Neuronal stem cell (in vitro differentiated cells): ENCODE data around the gene GPD1.

ENCODE experiments used
- DNase-seq: peaks from one replicate; pipeline ENCODE4 v3.0.0-alpha.2; 2013; ENCODE audit warnings: low spot score
- H2AFZ ChIP-seq: one replicate; pipeline ENCODE4 v1.6.1; 2013; ENCODE audit warnings: mild to moderate bottlenecking, low read length, inconsistent platforms
- H2AK5ac ChIP-seq: 2 replicates; pipeline ENCODE4 v1.6.1; 2013; ENCODE audit warnings: low read depth, mild to moderate bottlenecking, inconsistent platforms, low read length, moderate library complexity, mixed read lengths
- H2BK120ac ChIP-seq: 2 replicates; pipeline ENCODE4 v1.6.1; 2013; ENCODE audit warnings: low read depth, mild to moderate bottlenecking, inconsistent platforms, low read length, moderate library complexity, mixed read lengths
- H2BK12ac ChIP-seq: one replicate; pipeline ENCODE4 v1.6.1; 2013; ENCODE audit warnings: low read length, inconsistent platforms
- H2BK15ac ChIP-seq: 2 replicates; pipeline ENCODE4 v1.6.1; 2013; ENCODE audit warnings: mild to moderate bottlenecking, low read length, inconsistent platforms, mixed read lengths
- H2BK5ac ChIP-seq: one replicate; pipeline ENCODE4 v1.6.1; 2013; ENCODE audit warnings: inconsistent platforms, mild to moderate bottlenecking, low read length, moderate library complexity
- H3K14ac ChIP-seq: one replicate; pipeline ENCODE4 v1.6.1; 2013; ENCODE audit warnings: low read length, inconsistent platforms
- H3K18ac ChIP-seq: 2 replicates; pipeline ENCODE4 v1.6.1; 2013; ENCODE audit warnings: low read length, inconsistent platforms
- H3K23ac ChIP-seq: 2 replicates; pipeline ENCODE4 v1.6.1; 2013; ENCODE audit warnings: low read depth, mild to moderate bottlenecking, mixed read lengths, low read length, inconsistent platforms; ENCODE audit not compliant: poor library complexity
- H3K27ac ChIP-seq: replicated peaks from 3 replicates; pipeline ENCODE4 v1.5.1; 2013; ENCODE audit warnings: low read length, inconsistent platforms
- H3K27me3 ChIP-seq, 3 experiments: 2 replicates each; pipeline ENCODE4 v1.6.1; 2013; ENCODE audit warnings: low read length in 3 of 3, mild to moderate bottlenecking in 2 of 3, inconsistent platforms in 1 of 3, low read depth in 1 of 3, mixed read lengths in 1 of 3, moderate library complexity in 1 of 3; ENCODE audit not compliant: control insufficient read depth in 3 of 3, insufficient read depth in 3 of 3
- H3K36me3 ChIP-seq, 2 donors: replicated peaks in 1 of 2; 2 replicates each; pipeline ENCODE4 v1.6.1; 2013; ENCODE audit warnings: low read length in 2 of 2; ENCODE audit not compliant: control insufficient read depth in 2 of 2, insufficient read depth in 2 of 2
- H3K4ac ChIP-seq: 2 replicates; pipeline ENCODE4 v1.6.1; 2013; ENCODE audit warnings: inconsistent platforms, mild to moderate bottlenecking, low read length, moderate library complexity
- H3K4me1 ChIP-seq, 2 donors: 1 replicate in 1 of 2; 2 replicates in 1 of 2; pipeline ENCODE4 v1.6.1; 2013; ENCODE audit warnings: low read length in 2 of 2, low read depth in 1 of 2; ENCODE audit not compliant: control insufficient read depth in 2 of 2, insufficient read depth in 1 of 2
- H3K4me2 ChIP-seq: one replicate; pipeline ENCODE4 v1.6.1; 2013; ENCODE audit warnings: mild to moderate bottlenecking, low read length, inconsistent platforms; ENCODE audit not compliant: insufficient read depth, poor library complexity, severe bottlenecking
- H3K4me3 ChIP-seq, 2 donors: 2 replicates each; pipeline ENCODE4 v1.5.1; 2013; ENCODE audit warnings: low read length in 2 of 2, mild to moderate bottlenecking in 2 of 2, inconsistent platforms in 1 of 2, moderate library complexity in 1 of 2
- H3K79me1 ChIP-seq: one replicate; pipeline ENCODE4 v1.6.1; 2013; ENCODE audit warnings: low read depth, mild to moderate bottlenecking, inconsistent platforms, low read length, moderate library complexity
- H3K9ac ChIP-seq: one replicate; pipeline ENCODE4 v1.6.1; 2013; ENCODE audit warnings: mild to moderate bottlenecking, low read depth, low read length, inconsistent platforms; ENCODE audit not compliant: poor library complexity
- H3K9me3 ChIP-seq, 2 donors: replicated peaks in 1 of 2; 2 replicates each; pipeline versions ENCODE3 to v1.6.1; 2013; ENCODE audit warnings: low read length in 2 of 2, mild to moderate bottlenecking in 2 of 2, inconsistent platforms in 1 of 2, low read depth in 1 of 2, mixed read lengths in 1 of 2, moderate library complexity in 1 of 2; ENCODE audit not compliant: control insufficient read depth in 2 of 2, insufficient read depth in 1 of 2
- H4K8ac ChIP-seq: one replicate; pipeline ENCODE4 v1.6.1; 2013; ENCODE audit warnings: low read depth, mild to moderate bottlenecking, inconsistent platforms, low read length, moderate library complexity
- H4K91ac ChIP-seq: one replicate; pipeline ENCODE4 v1.6.1; 2013; ENCODE audit warnings: low read length, low read depth, mild to moderate bottlenecking, inconsistent platforms; ENCODE audit not compliant: poor library complexity
- WGBS, 2 donors: extraction: QIAGEN DNeasy Blood & Tissue Kit; methylation state at CpG; one replicate each; pipeline ENCODE4 v1.1.7; 2013; ENCODE audit warnings: missing lambda C conversion rate in 2 of 2, mixed read lengths in 1 of 2; ENCODE audit not compliant: insufficient read length in 2 of 2, insufficient replicate concordance in 1 of 2; ENCODE audit errors: extremely low coverage in 2 of 2; 5-methylcytosine and 5-hydroxymethylcytosine counted together

The GPD1 gene

DNA sequence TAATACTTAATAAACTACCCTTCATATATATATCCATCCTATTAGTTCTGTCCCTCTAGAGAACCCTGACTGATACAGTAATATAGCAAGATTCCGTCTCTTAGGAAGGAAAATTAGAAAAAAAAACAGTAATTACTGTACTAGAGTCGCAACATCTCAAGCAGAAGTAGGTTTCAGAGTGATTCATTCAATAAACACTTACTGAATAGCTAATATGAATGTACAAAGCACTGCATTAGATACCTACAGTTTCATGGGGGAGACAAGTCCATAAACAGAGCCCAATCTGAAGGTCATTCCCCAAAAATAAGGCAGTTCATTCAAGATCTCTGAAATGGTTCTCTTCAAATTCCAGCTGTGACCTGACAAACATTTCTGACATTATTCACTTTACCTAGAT, 53.5 kb downstream of the GPD1 start:
- Histone ChIP-seq H3K36me3 (peaks cover 3 to 41% of the 10 kb centered on the region in 2 donors), H2AFZ (no peak overlapping the region), H2BK12ac (no peak overlapping the region), H2BK5ac (no peak overlapping the region), H4K91ac (no peak overlapping the region), H3K18ac (no peak overlapping the region), H3K9me3 (peaks cover 0 to 4% of the 10 kb centered on the region in 2 donors), H4K8ac (no peak overlapping the region), H2BK120ac (no peak overlapping the region), H3K4me2 (no peak overlapping the region), H3K4ac (no peak overlapping the region), H2BK15ac (no peak overlapping the region), H3K4me1 (no peaks in the 10 kb centered on the region), H3K27me3 (no peaks in the 10 kb centered on the region), H3K14ac (no peak overlapping the region), H3K79me1 (no peaks in the 10 kb centered on the region), H3K23ac (no peak overlapping the region), H2AK5ac (no peak overlapping the region), H3K4me3 (no peak overlapping the region), H3K27ac (no peak overlapping the region), H3K9ac (no peak overlapping the region)
- no peak for DNase-seq
- WGBS, 2 donors = no CpG with 5 or more reads among the region's 2 CpGs

DNA sequence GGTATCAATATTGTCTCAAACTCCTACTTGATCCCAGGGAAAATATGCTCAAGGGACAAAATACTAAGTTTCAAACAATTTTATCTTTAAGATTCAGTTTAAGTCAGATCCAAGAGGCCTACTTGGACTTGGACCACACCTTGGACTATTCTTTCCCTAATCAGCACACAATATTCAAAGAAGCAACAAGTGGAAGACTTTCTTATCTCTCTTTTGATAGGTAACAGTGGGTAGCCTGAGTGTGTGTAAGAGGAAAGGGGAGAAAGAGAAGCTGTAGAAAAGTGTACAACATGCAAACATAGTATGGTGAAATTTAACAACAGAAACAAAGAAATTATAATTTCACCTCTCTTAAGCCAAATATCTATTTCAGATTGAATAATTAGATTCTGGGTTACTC, 56.8 kb downstream of the GPD1 start:
- Histone ChIP-seq H2AFZ (no peak overlapping the region), H3K9me3 (peaks cover 0 to 4% of the 10 kb centered on the region in 2 donors), H3K4me1 (no peaks in the 10 kb centered on the region), H2BK12ac (no peak overlapping the region), H3K18ac (no peak overlapping the region), H3K4me2 (no peak overlapping the region), H3K14ac (no peak overlapping the region), H3K79me1 (no peaks in the 10 kb centered on the region), H3K4ac (no peak overlapping the region), H3K27ac (no peak overlapping the region), H4K8ac (no peak overlapping the region), H2BK15ac (no peak overlapping the region), H3K27me3 (no peaks in the 10 kb centered on the region), H3K9ac (no peak overlapping the region), H4K91ac (no peak overlapping the region), H3K36me3 (peaks cover 3 to 38% of the 10 kb centered on the region in 2 donors), H2BK120ac (no peak overlapping the region), H3K4me3 (no peak overlapping the region), H3K23ac (no peak overlapping the region), H2BK5ac (no peak overlapping the region), H2AK5ac (no peak overlapping the region)
- no peak for DNase-seq
